ENCODE data around the gene PACRG.

PACRG gene

GRCh38 chr6:162846723-162847122 is 118.9 kb downstream of the PACRG start:
- H3K4me3 ChIP-seq (ENCODE audit: control insufficient read depth, low read depth, low read length), result no peak overlapping the region
- no peak for TF ChIP-seq CTCF (IDR thresholded peaks at IDR 0.05; ENCODE audit: control insufficient read depth, insufficient read depth, low read depth, low read length, missing control alignments)
- DNase-seq (ENCODE audit: low read depth), result no peak

- TF ChIP-seq CTCF (IDR thresholded peaks at IDR 0.05; ENCODE audit: control insufficient read depth, insufficient read depth, low read depth, low read length, missing control alignments), result no peak
- no peak for DNase-seq (ENCODE audit: low read depth)
- H3K4me3 ChIP-seq (ENCODE audit: control insufficient read depth, low read depth, low read length), result no peak overlapping the region
These were observed 121.5 kb downstream of the PACRG start for GRCh38 chr6:162849269-162849668.

GRCh38 chr6:162852192-162852591 is 124.4 kb downstream of the PACRG start:
- TF ChIP-seq CTCF (IDR thresholded peaks at IDR 0.05; ENCODE audit: control insufficient read depth, insufficient read depth, low read depth, low read length, missing control alignments), result no peak
- no peak overlapping the region for H3K4me3 ChIP-seq (ENCODE audit: control insufficient read depth, low read depth, low read length)
- no peak for DNase-seq (ENCODE audit: low read depth)

GRCh38 chr6:162852840-162853577 is 125.2 kb downstream of the PACRG start:
- no peak for DNase-seq (ENCODE audit: low read depth)
- no peak for TF ChIP-seq CTCF (IDR thresholded peaks at IDR 0.05; ENCODE audit: control insufficient read depth, insufficient read depth, low read depth, low read length, missing control alignments)
- no peak overlapping the region for H3K4me3 ChIP-seq (ENCODE audit: control insufficient read depth, low read depth, low read length)

- no peak for TF ChIP-seq CTCF (IDR thresholded peaks at IDR 0.05; ENCODE audit: control insufficient read depth, insufficient read depth, low read depth, low read length, missing control alignments)
- H3K4me3 ChIP-seq (ENCODE audit: control insufficient read depth, low read depth, low read length), result no peak overlapping the region
- no peak for DNase-seq (ENCODE audit: low read depth)
These were observed 126.5 kb downstream of the PACRG start for GRCh38 chr6:162854228-162854627.

GRCh38 chr6:162854734-162855191 is 127.0 kb downstream of the PACRG start:
- no peak overlapping the region for H3K4me3 ChIP-seq (ENCODE audit: control insufficient read depth, low read depth, low read length)
- TF ChIP-seq CTCF (IDR thresholded peaks at IDR 0.05; ENCODE audit: control insufficient read depth, insufficient read depth, low read depth, low read length, missing control alignments), result no peak
- DNase-seq (ENCODE audit: low read depth), result no peak
